ENCODE data around the gene SCRN1. TPM values are rescaled to one million over a fixed set of nuclear protein-coding genes. Genes with fewer than 3 reads are reported as not detected.

The SCRN1 gene
- total and polyA plus RNA-seq, 2 of the 13 experiments (the other 11 are each of a cell fraction or from before 2014, with no cell fraction given) = 43.2 to 49.8 TPM

DNA sequence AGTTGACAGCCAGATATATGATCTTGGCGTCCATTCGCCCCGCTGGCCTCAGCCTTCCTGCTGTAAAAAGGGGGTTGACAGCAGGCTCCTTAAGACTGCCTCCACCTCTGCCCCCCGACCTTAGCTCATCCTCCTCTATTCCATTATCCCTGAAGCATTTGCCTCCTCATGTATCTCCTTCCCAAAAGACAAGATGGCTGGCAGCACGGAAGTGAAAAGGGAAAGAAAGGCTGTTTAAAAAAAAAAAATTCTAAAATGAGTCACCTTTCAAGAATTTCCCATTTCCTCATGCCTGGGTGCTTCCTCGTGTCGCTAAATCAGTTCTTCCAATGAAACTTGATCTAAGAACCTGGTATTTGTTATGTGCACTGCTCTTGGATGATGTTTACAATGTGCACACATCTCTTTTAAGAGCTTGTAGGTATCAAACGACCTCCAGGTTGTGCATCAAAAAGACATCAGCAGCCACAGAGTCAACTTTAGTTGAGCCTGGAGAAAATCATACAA, 1.7 kb downstream of the SCRN1 start (continued):
- TF ChIP-seq EP300 (IDR thresholded peaks at IDR 0.05; ENCODE audit: low read depth in 2 of 2, low read length in 2 of 2) = peak in 1 of 2 experiments; percentile 60; a peak in 2 of 4 replicates
- TF ChIP-seq EP300 (CRISPR knock-in tag; IDR thresholded peaks at IDR 0.05; ENCODE audit: borderline replicate concordance) = no peak
- TF ChIP-seq XRCC5 (optimal IDR thresholded peaks at IDR 0.05; ENCODE audit: low read length) = no peak
- TF ChIP-seq CENPT (CRISPR knock-in tag; IDR thresholded peaks at IDR 0.05; ENCODE audit: low read depth) = no peak
- TF ChIP-seq, protein P1, sequence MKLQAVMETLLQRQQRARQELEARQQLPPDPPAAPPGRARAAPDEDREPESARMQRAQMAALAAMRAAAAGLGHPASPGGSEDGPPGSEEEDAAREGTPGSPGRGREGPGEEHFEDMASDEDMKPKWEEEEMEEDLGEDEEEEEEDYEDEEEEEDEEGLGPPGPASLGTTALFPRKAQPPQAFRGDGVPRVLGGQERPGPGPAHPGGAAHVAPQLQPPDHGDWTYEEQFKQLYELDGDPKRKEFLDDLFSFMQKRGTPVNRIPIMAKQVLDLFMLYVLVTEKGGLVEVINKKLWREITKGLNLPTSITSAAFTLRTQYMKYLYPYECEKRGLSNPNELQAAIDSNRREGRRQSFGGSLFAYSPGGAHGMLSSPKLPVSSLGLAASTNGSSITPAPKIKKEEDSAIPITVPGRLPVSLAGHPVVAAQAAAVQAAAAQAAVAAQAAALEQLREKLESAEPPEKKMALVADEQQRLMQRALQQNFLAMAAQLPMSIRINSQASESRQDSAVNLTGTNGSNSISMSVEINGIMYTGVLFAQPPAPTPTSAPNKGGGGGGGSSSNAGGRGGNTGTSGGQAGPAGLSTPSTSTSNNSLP (IDR thresholded peaks at IDR 0.05; ENCODE audit: low read depth, low read length) = peak; percentile 84
- peak; percentile 82; the same call in 1 of the 2 replicates for TF ChIP-seq ZNF24 (IDR thresholded peaks at IDR 0.05)
- no peak for TF ChIP-seq ZIK1 (CRISPR knock-in tag; IDR thresholded peaks at IDR 0.05; ENCODE audit: borderline replicate concordance, low read depth)
- no peak for TF ChIP-seq FOXK1 (CRISPR knock-in tag; IDR thresholded peaks at IDR 0.05; ENCODE audit: borderline replicate concordance, low read depth)
- TF ChIP-seq ZNF30 (CRISPR knock-in tag; IDR thresholded peaks at IDR 0.05) = no peak
- TF ChIP-seq ZMYM2 (CRISPR knock-in tag; IDR thresholded peaks at IDR 0.05) = no peak
- no peak for TF ChIP-seq PTBP1 (IDR thresholded peaks at IDR 0.05; ENCODE audit: low read depth, low read length, poor library complexity, severe bottlenecking)
- no peak for TF ChIP-seq RARG (CRISPR knock-in tag; IDR thresholded peaks at IDR 0.05; ENCODE audit: low read depth)
- no peak for TF ChIP-seq ATRX (CRISPR knock-in tag; IDR thresholded peaks at IDR 0.05; ENCODE audit: borderline replicate concordance)
- no peak for TF ChIP-seq POLR2G (IDR thresholded peaks at IDR 0.05; ENCODE audit: low read depth, low read length)
- no peak for TF ChIP-seq ZNF260 (CRISPR knock-in tag; IDR thresholded peaks at IDR 0.05; ENCODE audit: borderline replicate concordance, low read depth)
- TF ChIP-seq, protein P2, sequence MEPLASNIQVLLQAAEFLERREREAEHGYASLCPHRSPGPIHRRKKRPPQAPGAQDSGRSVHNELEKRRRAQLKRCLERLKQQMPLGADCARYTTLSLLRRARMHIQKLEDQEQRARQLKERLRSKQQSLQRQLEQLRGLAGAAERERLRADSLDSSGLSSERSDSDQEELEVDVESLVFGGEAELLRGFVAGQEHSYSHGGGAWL (CRISPR knock-in tag; IDR thresholded peaks at IDR 0.05) = no peak
- no peak for TF ChIP-seq HNF1A (IDR thresholded peaks at IDR 0.05; ENCODE audit: low read depth)
- TF ChIP-seq HNF1A (CRISPR knock-in tag; IDR thresholded peaks at IDR 0.05; ENCODE audit: borderline replicate concordance) = no peak
- TF ChIP-seq HNF1B (CRISPR knock-in tag; IDR thresholded peaks at IDR 0.05) = no peak

Measured in HepG2 (cell line).